Smooth muscle cell of the brain vasculature (primary cell): Measurements from ENCODE around the gene FOXR1.
"Not testable (repeated sequence)": the region's sequence is repeated elsewhere in the genome, so short reads cannot be mapped to it uniquely, and the experiment has no call there.

Experiments
- DNase-seq: peaks from one replicate; pipeline ENCODE4 v3.0.0-alpha.2; 2012; ENCODE audit warnings: low read depth, low spot score

Gene FOXR1

DNA sequence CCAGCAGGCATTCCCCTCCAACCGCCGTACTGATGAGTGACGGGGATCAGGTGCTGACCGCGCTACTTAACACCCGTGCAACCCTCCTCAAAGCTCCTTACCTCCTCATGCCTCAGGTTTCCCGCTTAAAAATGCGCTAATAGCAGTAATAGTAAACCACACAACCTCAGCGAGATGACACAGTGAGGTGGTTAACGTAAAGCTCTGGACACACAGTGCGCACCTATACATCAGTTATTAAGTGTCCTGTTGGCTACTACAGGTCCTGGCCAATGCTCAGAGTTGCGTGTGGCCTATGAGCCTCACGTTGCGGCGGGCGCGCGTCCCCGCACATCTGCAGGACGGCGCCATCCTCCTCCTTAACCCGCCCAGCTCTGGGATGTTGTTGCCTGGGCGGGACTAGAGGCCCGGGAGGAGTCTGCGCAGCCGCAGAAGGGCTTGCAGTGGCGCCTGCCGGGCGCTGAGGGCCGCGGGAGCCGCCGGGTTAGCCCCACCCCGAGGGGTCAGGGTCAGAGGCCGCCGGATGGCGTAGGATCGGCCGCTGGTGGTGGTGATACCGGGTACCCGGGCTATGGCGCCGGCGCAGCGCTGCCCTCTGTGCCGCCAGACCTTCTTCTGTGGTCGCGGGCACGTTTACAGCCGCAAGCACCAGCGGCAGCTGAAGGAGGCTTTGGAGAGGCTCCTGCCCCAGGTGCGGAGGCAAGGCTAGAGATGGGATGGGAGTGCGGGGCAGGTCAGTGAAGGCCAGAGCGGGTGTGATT, 26.2 kb downstream of the FOXR1 start, which contains the start of gene CENATAC:
Gene CENATAC (plus strand): TSS at position 512 of the 761 bp plus-strand sequence. CDS start 60 bp downstream, at position 572.
- DNase-seq = peak; percentile 60

GRCh38 chr11:118998388-118998717, 26.8 kb downstream of the FOXR1 start:
- no peak for DNase-seq

DNA sequence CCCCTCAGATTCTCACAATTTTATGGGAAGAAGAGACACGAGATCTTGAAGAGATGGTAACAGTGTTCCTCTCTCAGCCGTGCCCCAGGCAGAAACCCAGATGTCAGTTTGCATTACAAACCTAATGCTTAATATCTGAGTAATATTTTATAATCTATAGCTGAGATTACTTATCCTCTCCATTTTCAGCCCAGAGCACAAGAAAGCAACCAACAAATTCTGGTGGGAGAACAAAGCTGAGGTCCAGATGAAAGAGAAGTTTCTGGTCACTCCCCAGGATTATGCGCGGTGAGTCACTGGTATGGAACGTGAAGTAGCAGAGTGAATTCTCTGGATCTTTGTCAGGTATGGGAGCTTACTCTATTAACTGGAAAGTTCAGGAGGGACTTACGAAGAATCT, 27.3 kb downstream of the FOXR1 start:
- no peak for DNase-seq

DNA sequence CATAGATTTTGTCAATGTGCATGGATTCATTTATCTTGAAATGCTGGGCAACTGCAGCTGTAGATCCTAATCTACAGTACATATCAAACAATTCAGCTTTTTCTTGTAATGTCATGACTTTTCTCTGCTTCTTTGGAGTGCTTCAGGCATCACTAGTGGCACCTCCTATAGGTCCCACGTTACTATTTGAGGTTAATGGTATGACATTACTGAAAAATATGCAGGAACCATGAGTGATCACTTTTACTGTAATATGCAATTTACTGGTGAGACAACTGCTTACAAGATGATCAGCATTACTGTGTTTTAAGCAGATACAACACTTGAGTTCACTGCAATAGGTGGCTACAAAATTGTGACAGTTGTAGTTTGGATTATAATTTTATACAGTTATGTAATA, 29.3 kb downstream of the FOXR1 start:
- no peak for DNase-seq

DNA sequence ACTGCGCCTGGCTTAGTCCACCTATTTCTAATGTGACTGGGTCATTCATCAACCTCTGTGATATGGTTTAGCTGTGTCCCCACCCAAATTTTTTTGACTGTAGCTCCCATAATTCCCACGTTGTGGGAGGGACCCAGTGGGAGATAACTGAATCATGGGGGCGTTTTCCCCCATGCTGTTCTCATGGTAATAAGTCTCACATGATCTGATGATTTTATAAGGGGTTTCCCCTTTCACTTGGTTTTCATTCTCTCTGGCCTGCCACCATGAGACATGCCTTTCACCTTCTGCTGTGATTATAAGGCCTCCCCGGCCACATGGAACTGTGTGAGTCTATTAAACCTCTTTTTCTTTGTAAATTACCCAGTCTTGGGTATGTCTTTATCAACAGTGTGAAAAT, 35.1 kb downstream of the FOXR1 start:
- DNase-seq = no peak

- DNase-seq = no peak
These were observed 40.0 kb downstream of the FOXR1 start for GRCh38 chr11:119011476-119012053.

DNA sequence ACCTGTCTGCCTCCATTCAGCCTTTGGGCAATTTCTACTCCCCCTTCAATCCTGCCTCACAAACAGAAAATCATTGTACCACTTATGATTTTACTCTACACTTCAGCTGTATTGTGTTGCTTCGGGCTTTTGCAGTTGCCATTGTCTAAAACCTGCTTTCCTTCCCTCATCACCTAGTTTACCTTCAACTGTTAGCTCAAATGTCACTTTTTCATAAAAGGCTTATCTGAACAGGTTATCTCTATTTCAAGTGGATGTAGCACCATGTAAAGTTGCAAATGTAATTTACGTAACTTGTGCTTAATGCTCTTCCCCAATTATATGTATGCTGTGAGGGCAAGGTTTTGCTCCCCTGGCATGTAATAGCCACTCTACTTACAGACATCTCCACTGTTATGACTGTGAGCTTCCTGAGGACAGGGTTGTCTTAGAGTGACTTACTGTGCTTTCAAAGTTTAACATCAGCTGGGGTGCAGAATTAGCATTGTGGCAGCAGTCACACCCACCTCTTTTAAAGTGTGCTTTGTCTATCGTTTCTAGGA, 41.1 kb downstream of the FOXR1 start:
- DNase-seq = no peak

DNA sequence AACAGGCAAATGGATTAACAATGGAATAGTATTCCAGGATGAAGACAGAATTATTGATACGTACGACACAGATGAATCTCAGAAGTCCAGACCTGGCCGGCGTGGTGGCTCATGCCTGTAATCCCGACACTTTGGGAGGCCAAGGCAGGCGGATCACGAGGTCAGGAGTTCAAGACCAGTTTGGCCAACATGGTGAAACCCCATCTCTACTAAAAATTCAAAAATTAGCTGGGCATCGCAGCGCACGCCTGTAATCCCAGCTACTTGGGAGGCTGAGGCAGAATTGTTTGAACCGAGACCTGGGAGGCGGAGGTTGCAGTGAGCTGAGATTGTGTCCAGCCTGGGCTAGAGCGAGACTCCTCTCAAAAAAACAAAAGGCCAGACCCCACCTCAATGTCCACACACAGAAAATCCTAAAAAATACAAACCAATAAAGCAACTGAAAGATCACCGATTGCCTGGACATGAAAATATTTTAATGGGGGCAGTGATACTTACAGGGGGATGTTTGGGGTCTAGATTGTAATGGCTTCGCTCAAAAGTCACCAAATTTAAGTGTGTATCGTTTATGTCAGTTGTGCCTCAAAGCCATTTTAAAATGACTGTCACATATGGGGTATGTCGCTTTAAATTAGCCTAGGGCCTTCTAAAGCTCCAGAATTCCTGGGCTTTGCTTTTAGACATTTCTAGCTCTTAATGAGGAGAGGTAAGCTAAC, 42.8 kb downstream of the FOXR1 start:
- no peak for DNase-seq

DNA sequence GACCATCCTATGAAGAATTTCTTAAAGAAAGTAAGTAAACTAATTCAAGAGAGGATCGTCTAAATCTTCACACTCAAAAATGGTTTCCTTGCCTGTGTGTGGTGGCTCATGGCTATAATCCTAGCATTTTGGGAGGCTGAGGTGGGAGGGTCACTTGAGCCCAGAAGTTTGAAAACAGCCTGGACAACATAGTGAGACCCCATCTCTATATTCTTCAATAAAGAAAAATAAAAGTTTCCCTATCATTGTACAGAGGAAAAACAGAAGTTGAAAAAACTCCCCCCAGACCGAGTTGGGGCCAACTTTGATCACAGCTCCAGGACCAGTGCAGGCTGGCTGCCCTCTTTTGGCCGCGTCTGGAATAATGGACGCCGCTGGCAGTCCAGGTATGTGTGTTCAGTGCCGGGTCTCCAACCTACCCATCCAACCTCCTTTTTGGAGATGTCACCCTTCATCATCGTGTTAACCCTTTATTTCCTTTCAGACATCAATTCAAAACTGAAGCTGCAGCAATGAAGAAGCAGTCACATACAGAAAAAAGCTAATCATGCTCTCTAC, 43.6 kb downstream of the FOXR1 start:
- no peak for DNase-seq

GRCh38 chr11:119016216-119017009, 44.9 kb downstream of the FOXR1 start:
- no peak for DNase-seq

DNA sequence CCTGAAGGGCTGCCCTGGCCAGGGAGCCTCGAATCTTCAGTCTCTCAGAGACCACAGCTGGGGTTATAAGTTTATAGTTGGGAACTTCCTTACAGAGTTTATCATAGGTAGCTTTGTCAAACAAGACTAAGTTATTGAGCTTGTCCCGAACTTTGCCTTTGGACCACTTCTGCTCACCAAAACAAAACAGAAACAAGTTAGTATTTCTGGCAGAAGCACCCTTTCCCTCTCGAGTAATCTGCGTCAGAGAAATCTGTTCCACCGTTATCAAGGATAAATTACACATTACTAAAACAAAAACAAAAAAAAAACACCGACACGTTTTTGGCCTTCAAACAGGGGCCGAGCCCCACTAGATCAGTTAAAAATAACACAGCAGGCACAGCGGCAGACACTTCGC, 45.8 kb downstream of the FOXR1 start:
- not testable (repeated sequence) for DNase-seq

- peak; percentile 85 for DNase-seq
These were observed 46.7 kb downstream of the FOXR1 start, which contains the start of the genes RPS25 and TRAPPC4 for GRCh38 chr11:119018074-119018938. Gene RPS25 (minus strand): TSS chr11:119018343. CDS start chr11:119018284, 59 bp downstream. Gene TRAPPC4 (plus strand): TSS chr11:119018766. CDS start chr11:119018796, 30 bp downstream.

DNA sequence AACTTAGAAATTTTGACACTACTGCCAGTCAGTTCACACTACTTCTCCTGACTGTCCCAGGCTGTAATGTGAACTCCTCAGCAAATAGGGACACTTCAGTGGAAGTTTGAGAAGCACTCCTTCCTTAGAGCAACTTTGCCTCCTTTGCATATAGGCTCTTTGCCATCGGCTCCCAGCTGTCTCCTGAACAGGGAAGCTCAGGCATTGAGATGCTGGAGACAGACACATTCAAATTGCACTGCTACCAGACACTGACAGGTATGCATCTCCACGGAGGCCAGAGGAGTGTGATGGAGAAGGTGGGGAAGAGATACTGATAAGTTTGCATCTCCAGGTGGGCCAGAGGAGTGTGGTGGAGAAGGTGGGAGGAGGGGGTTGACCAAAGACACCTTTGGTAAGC, 48.4 kb downstream of the FOXR1 start:
- no peak for DNase-seq

- DNase-seq = no peak
These were observed 50.1 kb downstream of the FOXR1 start for GRCh38 chr11:119021631-119022030.

DNA sequence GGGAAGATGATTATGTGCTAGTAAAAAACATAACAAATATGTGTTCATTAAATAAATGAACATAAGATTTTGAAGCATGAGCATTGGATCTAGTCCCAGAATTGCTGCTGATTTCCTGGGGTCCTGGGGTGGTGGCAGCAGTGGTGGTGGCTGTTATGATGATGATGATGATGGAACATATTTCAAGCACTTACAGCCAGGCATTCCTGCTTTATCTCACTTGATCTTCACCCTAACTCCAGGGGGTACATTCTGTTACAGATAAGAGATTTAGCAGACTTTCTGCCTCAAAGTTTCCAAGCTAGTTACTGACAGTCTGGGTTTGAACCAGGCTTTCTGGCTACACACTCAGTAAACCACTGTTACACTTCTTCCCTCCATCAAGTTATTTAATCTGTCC, 52.2 kb downstream of the FOXR1 start:
- DNase-seq = no peak

GRCh38 chr11:119024430-119025098, 53.0 kb downstream of the FOXR1 start:
- DNase-seq = no peak

- DNase-seq = no peak
These were observed 53.5 kb downstream of the FOXR1 start for GRCh38 chr11:119025099-119025473.

GRCh38 chr11:119025541-119025940, 54.0 kb downstream of the FOXR1 start:
- no peak for DNase-seq

GRCh38 chr11:119025978-119026766, 54.6 kb downstream of the FOXR1 start:
- no peak for DNase-seq
